D341Med (cell line): Measurements from ENCODE around the gene RFX2.
"Not testable (repeated sequence)": the region's sequence is repeated elsewhere in the genome, so short reads cannot be mapped to it uniquely, and the experiment has no call there.

Experiments used
- DNase-seq: peaks from one replicate; pipeline ENCODE4 v3.0.0; 2012; ENCODE audit warnings: low spot score

RFX2 gene

DNA sequence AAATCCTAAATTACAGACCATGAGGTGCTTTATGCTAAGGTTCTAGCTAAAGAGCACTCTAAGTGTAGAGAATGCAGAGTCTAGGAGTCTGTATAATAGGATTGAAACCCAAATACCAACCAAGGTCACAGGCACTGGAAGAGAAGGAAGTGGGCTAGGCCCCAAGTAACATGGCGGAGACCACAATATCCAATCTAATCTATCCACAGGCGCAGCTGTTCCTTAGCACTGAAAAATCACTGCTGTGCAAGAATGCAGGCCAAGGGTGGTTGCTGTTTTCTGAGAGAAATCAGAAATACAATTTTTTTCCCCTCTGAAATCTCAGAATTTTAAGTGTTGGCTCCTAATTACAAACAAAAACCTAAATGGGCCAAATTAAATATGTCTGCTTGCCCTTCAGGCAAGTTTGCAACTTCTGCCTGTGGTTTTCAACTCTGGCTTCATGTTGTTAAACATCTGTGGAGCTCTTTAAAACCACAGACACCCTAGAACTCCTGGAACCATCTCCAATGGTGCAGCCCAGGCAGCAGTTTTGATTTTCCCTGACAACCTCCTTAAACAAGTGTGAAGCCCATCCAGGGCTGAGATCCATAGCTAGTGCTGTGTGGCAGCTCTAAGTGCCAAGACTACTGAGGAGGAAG, 138.5 kb downstream of the RFX2 start:
- no peak for DNase-seq

- DNase-seq, result no peak
Observed at GRCh38 chr19:5969476-5969875, 140.8 kb downstream of the RFX2 start.

- DNase-seq, result no peak
Observed at GRCh38 chr19:5968431-5969373, 141.6 kb downstream of the RFX2 start.

- peak; percentile 80 for DNase-seq
Observed at GRCh38 chr19:5967994-5968430, 142.3 kb downstream of the RFX2 start.

DNA sequence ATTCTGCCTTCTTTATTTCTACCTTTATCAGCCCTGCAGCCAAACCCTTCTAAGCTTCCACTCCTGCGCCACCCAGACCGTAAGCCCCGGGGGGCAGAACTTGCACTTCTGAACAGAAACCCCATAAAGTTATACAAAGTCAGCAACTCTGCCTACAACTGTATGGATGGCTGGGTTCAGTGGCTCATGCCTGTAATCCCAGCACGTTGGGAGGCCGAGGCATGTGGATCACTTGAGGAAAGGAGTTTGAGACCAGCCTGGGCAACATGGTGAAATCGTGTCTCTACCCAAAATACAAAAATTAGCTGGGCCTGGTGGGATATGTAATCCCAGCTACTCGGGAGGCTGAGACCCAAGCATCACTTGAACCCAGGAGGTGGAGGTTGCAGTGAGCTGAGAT, 142.7 kb downstream of the RFX2 start:
- no peak for DNase-seq

DNA sequence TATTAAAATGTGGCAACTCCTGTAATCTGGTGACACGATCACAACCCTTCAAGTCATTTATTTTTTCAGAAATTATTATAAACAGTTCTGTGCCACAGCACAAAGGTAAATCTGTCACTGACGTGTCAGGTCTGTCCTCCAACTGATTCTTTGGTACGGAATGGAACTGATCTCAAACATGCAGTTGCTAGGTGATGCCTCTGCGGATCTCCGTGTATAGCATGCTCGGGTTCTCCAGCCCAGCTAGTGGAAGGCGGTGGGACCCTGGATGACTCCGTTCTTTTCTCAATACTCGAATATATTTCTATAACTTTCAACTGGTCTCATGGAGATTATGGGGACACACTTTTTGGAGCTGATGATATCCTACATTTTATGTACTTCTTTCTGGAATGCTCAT, 143.4 kb downstream of the RFX2 start:
- no peak for DNase-seq

- no peak for DNase-seq
Observed at GRCh38 chr19:5966215-5966614, 144.1 kb downstream of the RFX2 start.

DNA sequence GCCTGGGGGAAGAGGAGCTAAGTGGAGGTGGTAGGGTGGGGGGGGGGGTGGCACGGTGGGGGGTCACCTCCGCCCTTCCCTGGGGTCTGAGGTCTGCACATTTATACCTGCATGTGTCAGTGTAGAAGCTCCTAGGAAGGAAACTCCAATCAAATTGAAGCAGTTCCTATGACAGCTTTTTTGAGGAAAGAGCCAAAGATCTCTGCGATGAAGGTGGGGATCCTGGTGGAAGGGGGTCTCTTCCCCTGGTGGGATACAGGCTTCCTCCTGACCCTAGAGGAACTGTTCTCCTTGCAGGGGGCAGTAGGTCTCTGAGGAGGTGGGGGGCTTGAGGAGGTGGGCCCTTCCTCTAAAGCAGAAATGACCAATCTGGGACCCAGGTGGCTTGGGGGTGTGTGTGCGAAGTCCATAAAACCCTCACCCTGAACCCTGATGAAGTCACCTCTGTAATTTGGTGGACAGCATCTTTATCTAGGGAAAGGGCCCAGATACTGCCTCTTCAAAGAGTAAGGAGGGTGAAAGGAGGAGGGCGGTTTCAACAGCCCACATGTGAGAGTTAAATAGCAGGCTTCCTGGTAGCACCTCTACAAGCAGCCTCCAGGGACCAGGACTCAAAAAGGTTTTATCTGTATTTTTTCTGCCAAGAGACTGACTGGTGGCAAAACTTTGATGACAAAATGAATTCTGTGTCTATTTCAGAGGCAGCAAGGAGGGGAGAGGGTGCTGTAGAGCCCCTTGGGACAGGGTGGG, 145.3 kb downstream of the RFX2 start:
- no peak for DNase-seq

- no peak for DNase-seq
Observed at GRCh38 chr19:5963855-5964254, 146.4 kb downstream of the RFX2 start.

- not testable (repeated sequence) for DNase-seq
Observed at GRCh38 chr19:5963259-5963658, 147.0 kb downstream of the RFX2 start.

- DNase-seq, result no peak
Observed at GRCh38 chr19:5961969-5962945, 148.0 kb downstream of the RFX2 start.

- DNase-seq, result not testable (repeated sequence)
Observed at GRCh38 chr19:5961641-5961968, 148.7 kb downstream of the RFX2 start.

- DNase-seq, result no peak
Observed at GRCh38 chr19:5960005-5961001, 150.0 kb downstream of the RFX2 start.

DNA sequence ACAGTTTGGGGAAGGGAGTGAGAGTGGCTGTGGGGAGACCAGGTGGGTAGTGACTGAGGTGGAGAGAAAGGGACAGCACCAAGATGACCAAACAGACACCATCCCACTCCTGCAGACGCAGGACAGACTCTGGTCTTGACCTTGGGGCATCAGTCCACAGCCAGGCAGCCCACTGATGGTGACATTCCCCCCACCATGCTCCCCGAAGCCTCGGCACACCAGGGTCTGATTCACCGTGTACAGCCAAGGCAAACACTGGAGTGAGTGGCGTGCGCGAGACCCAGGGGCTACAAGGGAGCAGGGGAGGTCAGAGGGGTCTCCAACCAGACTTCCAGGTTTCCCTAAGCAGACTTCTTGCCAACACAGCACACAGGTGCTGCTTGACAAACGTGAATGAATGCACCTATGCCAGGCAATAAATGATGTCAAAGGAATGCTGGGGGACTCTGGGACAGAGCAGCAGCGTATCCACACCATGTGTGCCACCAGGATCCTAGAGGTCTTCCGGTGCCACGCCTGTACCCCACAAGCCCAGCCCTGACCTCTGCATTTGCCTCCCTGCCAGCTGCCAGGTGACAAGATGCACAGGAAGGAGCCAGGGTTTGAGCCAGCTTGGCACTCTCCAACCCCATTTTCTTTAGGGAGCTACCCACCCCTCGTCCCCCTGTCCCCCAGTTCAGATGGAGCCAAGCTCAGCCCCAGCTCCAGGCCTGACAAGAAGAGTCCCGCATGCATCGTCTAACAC, 150.9 kb downstream of the RFX2 start:
- no peak for DNase-seq

- DNase-seq, result no peak
Observed at GRCh38 chr19:5958851-5959122, 151.5 kb downstream of the RFX2 start.

DNA sequence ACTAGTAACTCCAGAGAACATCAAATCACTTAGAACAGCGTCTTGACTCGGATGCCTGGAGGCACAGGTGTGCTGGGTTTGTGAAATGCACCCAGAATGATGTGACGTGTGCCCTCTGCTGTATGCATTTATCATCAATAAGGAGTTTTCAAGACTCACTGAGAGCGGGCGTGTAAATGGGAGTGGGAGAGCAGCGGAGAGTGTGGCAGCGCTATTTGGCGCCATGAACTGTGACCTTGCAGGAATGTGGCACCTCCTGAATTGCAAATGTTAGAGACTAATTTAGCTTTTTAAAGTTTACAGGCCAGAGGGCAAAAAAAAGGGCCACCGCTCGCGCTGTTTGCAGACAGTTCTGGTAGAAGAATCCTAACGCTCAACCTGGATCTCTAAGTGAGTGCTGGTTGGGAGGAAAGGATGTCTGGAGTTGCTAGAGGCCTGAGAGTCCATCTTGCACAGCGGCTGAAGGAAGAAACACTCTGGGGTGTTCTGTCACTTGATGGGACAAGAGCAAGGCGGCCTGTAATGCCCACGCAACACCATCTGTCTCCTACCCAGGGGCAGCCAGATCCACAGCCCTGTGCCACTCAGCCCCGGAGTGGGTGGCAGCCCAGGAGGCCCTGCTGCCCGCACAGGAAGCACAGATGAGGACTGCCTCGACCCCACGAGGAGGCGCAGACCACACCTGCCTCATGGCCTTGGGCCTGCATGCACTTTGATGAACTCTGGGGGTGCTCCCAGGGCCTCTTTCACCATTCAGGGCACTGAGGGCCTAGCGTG, 152.0 kb downstream of the RFX2 start:
- no peak for DNase-seq

GRCh38 chr19:5957170-5957569, 153.1 kb downstream of the RFX2 start:
- DNase-seq, result no peak

DNA sequence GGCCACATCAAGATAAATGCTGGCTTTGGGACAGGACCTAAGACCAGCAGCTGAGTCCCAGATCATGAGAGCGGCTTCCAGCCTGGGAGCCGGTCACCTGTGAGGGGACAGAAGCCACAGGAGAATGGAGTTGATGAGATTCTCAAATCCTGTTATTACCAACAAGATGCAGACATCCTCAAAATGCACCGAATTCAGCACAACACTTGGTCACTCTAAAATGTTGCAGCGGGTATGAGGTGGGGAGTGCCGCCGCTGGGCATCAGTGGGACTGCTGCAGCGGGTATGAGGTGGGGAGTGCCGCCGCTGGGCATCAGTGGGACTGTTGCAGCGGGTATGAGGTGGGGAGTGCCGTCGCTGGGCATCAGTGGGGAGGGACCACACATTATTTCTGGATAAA, 153.6 kb downstream of the RFX2 start:
- no peak for DNase-seq

- DNase-seq, result no peak
Observed at GRCh38 chr19:5956323-5956722, 154.0 kb downstream of the RFX2 start.
